IMR-90 (cell line): ENCODE data around the gene GAL3ST2. TPM values are rescaled to one million over a fixed set of nuclear protein-coding genes. Genes with fewer than 3 reads are reported as not detected.

Source experiments
- ATAC-seq: fragments of 200-7000 bp; cut with Tn5 transposase; 2 replicates; pipeline ENCODE4 v1.9.1; 2020; ENCODE audit warnings: low read depth, mild to moderate bottlenecking, moderate library complexity
- BruUV-seq: library from RNA; stranded (reverse); fragments of 400-500 nt; replicated peaks from 2 replicates; lab custom pipeline; 2021; lab: Mats Ljungman, UMichigan
- CTCF ChIA-PET: fragments of 300-600 bp; formaldehyde crosslinking; extraction: SDS; loops from one replicate; lab custom pipeline; 2021; ENCODE audit warnings: antibody characterized with exemption; lab: Yijun Ruan, JAX
- POLR2A ChIA-PET: fragments of 300-600 bp; sonication (Branson Sonifier 250); formaldehyde crosslinking; loops from one replicate; lab custom pipeline; 2022; ENCODE audit warnings: antibody characterized with exemption; ENCODE audit not compliant: unreplicated experiment; lab: Charles Lee
- DNase-seq: peaks from one replicate; pipeline ENCODE4 v3.0.0; 2013
- H2AFZ ChIP-seq: replicated peaks from 2 replicates; pipeline ENCODE3; 2013; ENCODE audit warnings: low read length, mild to moderate bottlenecking; ENCODE audit not compliant: poor library complexity
- H2AK5ac ChIP-seq: 2 replicates; pipeline ENCODE4 v1.6.1; 2013; ENCODE audit warnings: low read depth, low read length, inconsistent platforms
- H2AK9ac ChIP-seq: replicated peaks from 2 replicates; pipeline ENCODE3; 2013; ENCODE audit warnings: mild to moderate bottlenecking, low read depth, low read length, moderate library complexity; ENCODE audit not compliant: poor library complexity
- H2BK120ac ChIP-seq: 2 replicates; pipeline ENCODE4 v1.6.1; 2013; ENCODE audit warnings: low read depth, low read length, inconsistent platforms
- H2BK15ac ChIP-seq: 3 replicates; pipeline ENCODE4 v1.6.1; 2013; ENCODE audit warnings: low read depth, low read length, inconsistent platforms
- H2BK20ac ChIP-seq: 2 replicates; pipeline ENCODE4 v1.6.1; 2013; ENCODE audit warnings: low read depth, mild to moderate bottlenecking, inconsistent platforms, low read length, moderate library complexity
- H2BK5ac ChIP-seq: 2 replicates; pipeline ENCODE4 v1.6.1; 2013; ENCODE audit warnings: mild to moderate bottlenecking, low read depth, low read length, inconsistent platforms; ENCODE audit not compliant: poor library complexity, severe bottlenecking
- H3K14ac ChIP-seq: replicated peaks from 2 replicates; pipeline ENCODE4 v1.6.1; 2013; ENCODE audit warnings: low read depth, low read length, inconsistent platforms
- H3K18ac ChIP-seq: 2 replicates; pipeline ENCODE4 v1.6.1; 2013; ENCODE audit warnings: low read depth, low read length, control low read depth
- H3K23ac ChIP-seq: 2 replicates; pipeline ENCODE4 v1.6.1; 2013; ENCODE audit warnings: low read depth, low read length, inconsistent platforms
- H3K27ac ChIP-seq: 2 replicates; pipeline ENCODE4 v1.5.1; 2013; ENCODE audit warnings: mild to moderate bottlenecking, control low read depth, low read length; ENCODE audit not compliant: insufficient read depth
- H3K27me3 ChIP-seq: 2 replicates; pipeline ENCODE4 v1.6.1; 2013; ENCODE audit warnings: low read length; ENCODE audit not compliant: control insufficient read depth, insufficient read depth
- H3K36me3 ChIP-seq: 2 replicates; pipeline ENCODE4 v1.6.1; 2013; ENCODE audit warnings: low read length, mixed read lengths; ENCODE audit not compliant: control insufficient read depth, insufficient read depth
- H3K4ac ChIP-seq: 2 replicates; pipeline ENCODE4 v1.6.1; 2013; ENCODE audit warnings: low read depth, low read length, inconsistent platforms
- H3K4me1 ChIP-seq: 2 replicates; pipeline ENCODE4 v1.6.1; 2013; ENCODE audit warnings: low read length, mixed read lengths; ENCODE audit not compliant: control insufficient read depth, insufficient read depth
- H3K4me2 ChIP-seq: 2 replicates; pipeline ENCODE4 v1.6.1; 2013; ENCODE audit warnings: low read depth, mild to moderate bottlenecking, control low read depth, low read length, moderate library complexity
- H3K4me3 ChIP-seq: 2 replicates; pipeline ENCODE4 v1.5.1; 2013; ENCODE audit warnings: low read depth, mild to moderate bottlenecking, control low read depth, low read length, moderate library complexity; ENCODE audit not compliant: insufficient read depth
- H3K56ac ChIP-seq: 2 replicates; pipeline ENCODE4 v1.6.1; 2013; ENCODE audit warnings: low read length, inconsistent platforms; ENCODE audit not compliant: insufficient read depth; ENCODE audit errors: extremely low read depth
- H3K79me1 ChIP-seq, 2 experiments: 2 replicates each; pipeline ENCODE4 v1.6.1; 2013; ENCODE audit warnings: low read length in 2 of 2, inconsistent platforms in 1 of 2, low read depth in 1 of 2
- H3K9ac ChIP-seq: 2 replicates; pipeline ENCODE4 v1.6.1; 2013; ENCODE audit warnings: low read depth, low read length, control low read depth
- H3K9me1 ChIP-seq: 2 replicates; pipeline ENCODE4 v1.6.1; 2013; ENCODE audit warnings: low read length, inconsistent platforms; ENCODE audit not compliant: insufficient read depth
- H3K9me3 ChIP-seq: 2 replicates; pipeline ENCODE4 v1.6.1; 2013; ENCODE audit warnings: low read length; ENCODE audit not compliant: control insufficient read depth, insufficient read depth
- H4K20me1 ChIP-seq: 2 replicates; pipeline ENCODE4 v1.6.1; 2013; ENCODE audit warnings: low read length, inconsistent platforms; ENCODE audit not compliant: insufficient read depth
- H4K5ac ChIP-seq: 2 replicates; pipeline ENCODE4 v1.6.1; 2013; ENCODE audit warnings: mild to moderate bottlenecking, low read depth, low read length, control low read depth
- H4K8ac ChIP-seq, 2 experiments: 2 replicates each; pipeline ENCODE4 v1.6.1; 2013; ENCODE audit warnings: low read depth in 2 of 2, low read length in 2 of 2, control low read depth in 1 of 2, inconsistent platforms in 1 of 2
- H4K91ac ChIP-seq: 2 replicates; pipeline ENCODE4 v1.6.1; 2013; ENCODE audit warnings: low read depth, low read length, inconsistent platforms; ENCODE audit not compliant: insufficient read depth
- BHLHE40 ChIP-seq: fragments of 150-350 bp; IDR thresholded peaks from 2 replicates; pipeline ENCODE4 v1.6.1; 2016; ENCODE audit warnings: mild to moderate bottlenecking, low read depth, low read length
- CEBPB ChIP-seq: IDR thresholded peaks from 2 replicates; pipeline ENCODE4 v1.6.1; 2012; ENCODE audit warnings: low read depth, low read length, improper control_type of control experiment
- CHD1 ChIP-seq: IDR thresholded peaks from 2 replicates; pipeline ENCODE4 v1.6.1; 2012; ENCODE audit warnings: low read depth, low read length, improper control_type of control experiment
- FOS ChIP-seq: fragments of 150-350 bp; IDR thresholded peaks from 2 replicates; pipeline ENCODE4 v1.6.1; 2016; ENCODE audit warnings: low read depth, low read length
- MAFK ChIP-seq: IDR thresholded peaks from 2 replicates; pipeline ENCODE4 v1.6.1; 2012; ENCODE audit warnings: low read depth, low read length, improper control_type of control experiment
- MAZ ChIP-seq: IDR thresholded peaks from 2 replicates; pipeline ENCODE4 v1.6.1; 2012; ENCODE audit warnings: low read depth, mild to moderate bottlenecking, low read length, improper control_type of control experiment, moderate library complexity, borderline replicate concordance
- MXI1 ChIP-seq: IDR thresholded peaks from 2 replicates; pipeline ENCODE4 v1.6.1; 2012; ENCODE audit warnings: low read depth, mild to moderate bottlenecking, low read length, moderate library complexity, borderline replicate concordance
- NFE2L2 ChIP-seq: fragments of 150-350 bp; IDR thresholded peaks from 2 replicates; pipeline ENCODE4 v1.6.1; 2016; ENCODE audit warnings: low read depth, mild to moderate bottlenecking, low read length
- POLR2A ChIP-seq: IDR thresholded peaks from 2 replicates; pipeline ENCODE4 v1.6.1; 2012; ENCODE audit warnings: mild to moderate bottlenecking, low read depth, low read length
- RAD21 ChIP-seq: IDR thresholded peaks from 2 replicates; pipeline ENCODE4 v1.6.1; 2012; ENCODE audit warnings: low read length, improper control_type of control experiment
- RCOR1 ChIP-seq: IDR thresholded peaks from 2 replicates; pipeline ENCODE4 v1.6.1; 2012; ENCODE audit warnings: mild to moderate bottlenecking, low read length, improper control_type of control experiment; ENCODE audit not compliant: insufficient replicate concordance
- RFX5 ChIP-seq: IDR thresholded peaks from 2 replicates; pipeline ENCODE4 v1.8.0; 2012; ENCODE audit warnings: low read depth, mild to moderate bottlenecking, low read length, moderate library complexity
- SMC3 ChIP-seq: fragments of 150-350 bp; IDR thresholded peaks from 2 replicates; pipeline ENCODE4 v1.6.1; 2016; ENCODE audit warnings: low read depth, mild to moderate bottlenecking, antibody characterized with exemption, low read length, moderate library complexity
- WGBS, 2 experiments: methylation state at CpG; one replicate each; pipeline versions ENCODE4 v1.1.5 to v1.1.7; 2013; ENCODE audit warnings: missing lambda C conversion rate in 2 of 2; ENCODE audit not compliant: insufficient read length in 1 of 2; ENCODE audit errors: extremely low coverage in 2 of 2; 5-methylcytosine and 5-hydroxymethylcytosine counted together
- dilution Hi-C: fragments of 300-500 bp; cut with HindIII; formaldehyde crosslinking; loops from one replicate; pipeline ENCODE4 v1.14.3; 2018; ENCODE audit warnings: low sequenced_read_pairs; ENCODE audit not compliant: unreplicated experiment
- in situ Hi-C: fragments of 300-500 bp; cut with MboI; formaldehyde crosslinking; loops from 3 replicates; pipeline ENCODE4 v1.14.3; 2019; ENCODE audit warnings: low sequenced_read_pairs, inconsistent platforms, mixed read lengths
- intact Hi-C: fragments of 100-400 bp; cut with micrococcal nuclease; formaldehyde crosslinking; loops from 2 replicates; pipeline ENCODE4 v1.10.0; 2022
- polyA plus RNA-seq, 3 experiments: library from polyadenylated mRNA; depleted of rRNA; stranded (reverse); fragments of >200 nt; gene quantifications; 2 replicates each; pipeline ENCODE4 v1.2.3, GENCODE V29; 2012; ENCODE audit warnings: low replicate concordance in 1 of 3
- total RNA-seq: library from RNA; depleted of rRNA; stranded (reverse); fragments of >200 nt; gene quantifications from 2 replicates; pipeline ENCODE4 v1.2.3, GENCODE V29; 2012
- TF ChIP-seq, protein P1 (sequence below): fragments of 150-350 bp; IDR thresholded peaks from 2 replicates; pipeline ENCODE4 v1.6.1; 2017; ENCODE audit warnings: mild to moderate bottlenecking, antibody characterized with exemption, low read length, low read depth
- TF ChIP-seq, protein P2 (sequence below): conservative IDR thresholded peaks from 2 replicates; pipeline ENCODE4 v1.5.1; 2012; ENCODE audit warnings: mild to moderate bottlenecking, low read depth, low read length, improper control_type of control experiment

The GAL3ST2 gene
- total and polyA plus RNA-seq, 2 of the 4 experiments (the other 2 are of a cell fraction), result 0.07 TPM; not detected in 1

DNA sequence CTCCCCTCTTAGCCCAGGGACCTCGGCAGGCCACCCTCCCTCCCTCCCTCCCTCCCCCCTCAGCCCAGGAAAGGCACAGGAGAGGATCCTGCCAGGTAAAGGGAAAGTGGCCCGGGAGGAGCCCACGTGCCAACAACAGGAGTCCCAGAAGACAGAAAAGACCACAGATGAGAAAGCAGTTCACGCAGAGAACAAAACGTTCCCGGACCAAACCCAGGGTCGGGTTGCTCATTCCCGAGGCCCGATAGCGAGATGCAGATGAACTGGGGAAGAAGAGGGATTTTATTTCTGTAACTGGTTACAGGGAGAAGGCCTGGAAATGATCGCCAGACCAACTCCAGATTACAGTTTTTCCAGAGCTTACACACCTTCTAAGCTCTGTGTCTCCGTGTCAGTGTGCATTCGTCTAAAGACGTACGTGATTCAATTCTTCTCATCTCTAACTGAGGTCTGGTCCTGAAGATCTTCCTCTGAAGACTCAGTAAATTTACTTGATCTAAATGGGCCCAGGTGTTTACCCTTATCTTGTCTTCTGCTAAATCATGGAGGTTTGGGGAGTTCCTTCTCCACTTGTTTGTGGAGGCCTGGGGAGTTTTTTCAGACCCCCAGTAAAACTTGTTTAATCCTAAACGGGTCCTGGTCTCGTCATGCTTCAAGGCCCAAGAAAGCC is 31.6 kb downstream of the GAL3ST2 start:
- Histone ChIP-seq H4K91ac (no peak overlapping the region), H2BK5ac (no peak overlapping the region), H2AK5ac (no peak overlapping the region), H3K14ac (no peak overlapping the region), H2AK9ac (no peak overlapping the region), H3K4me3 (no peak overlapping the region), H3K4me2 (no peak overlapping the region), H2BK15ac (no peak overlapping the region), H3K23ac (no peak overlapping the region), H4K8ac (no peak overlapping the region), H3K79me1 (no peaks in the 10 kb centered on the region), H3K9ac (no peak overlapping the region), H4K20me1 (no peaks in the 10 kb centered on the region), H3K18ac (no peak overlapping the region), H3K27ac (no peak overlapping the region), H3K9me3 (no peaks in the 10 kb centered on the region), H3K27me3 (peaks cover 29% of the 10 kb centered on the region), H2BK120ac (no peak overlapping the region), H3K9me1 (no peaks in the 10 kb centered on the region), H2AFZ (no peak overlapping the region), H4K5ac (no peak overlapping the region), H3K4me1 (peaks cover 6% of the 10 kb centered on the region; the same call in 1 of the 2 replicates), H3K56ac (no peak overlapping the region), H3K4ac (no peak overlapping the region), H2BK20ac (no peak overlapping the region), H3K36me3 (no peaks in the 10 kb centered on the region)
- no peak for DNase-seq
- ChIA-PET CTCF (no interaction called here), POLR2A (no interaction called here)
- intact Hi-C loops (no loop called here), dilution Hi-C loops (no loop called here), in situ Hi-C loops (no loop called here)
- 88% methylated on average over 4 of the region's 17 CpGs; no CpG with 5 or more reads in 1 of the 2 experiments for WGBS, 2 experiments
- ATAC-seq, result no peak
- BruUV-seq, result no TSS peak
- TF ChIP-seq NFE2L2, result no peak
- no peak for TF ChIP-seq CHD1
- TF ChIP-seq FOS, result no peak
- no peak for TF ChIP-seq MXI1
- TF ChIP-seq, protein P1, sequence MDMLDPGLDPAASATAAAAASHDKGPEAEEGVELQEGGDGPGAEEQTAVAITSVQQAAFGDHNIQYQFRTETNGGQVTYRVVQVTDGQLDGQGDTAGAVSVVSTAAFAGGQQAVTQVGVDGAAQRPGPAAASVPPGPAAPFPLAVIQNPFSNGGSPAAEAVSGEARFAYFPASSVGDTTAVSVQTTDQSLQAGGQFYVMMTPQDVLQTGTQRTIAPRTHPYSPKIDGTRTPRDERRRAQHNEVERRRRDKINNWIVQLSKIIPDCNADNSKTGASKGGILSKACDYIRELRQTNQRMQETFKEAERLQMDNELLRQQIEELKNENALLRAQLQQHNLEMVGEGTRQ, result no peak
- no peak for TF ChIP-seq MAFK
- TF ChIP-seq RFX5, result no peak
- TF ChIP-seq, protein P2, sequence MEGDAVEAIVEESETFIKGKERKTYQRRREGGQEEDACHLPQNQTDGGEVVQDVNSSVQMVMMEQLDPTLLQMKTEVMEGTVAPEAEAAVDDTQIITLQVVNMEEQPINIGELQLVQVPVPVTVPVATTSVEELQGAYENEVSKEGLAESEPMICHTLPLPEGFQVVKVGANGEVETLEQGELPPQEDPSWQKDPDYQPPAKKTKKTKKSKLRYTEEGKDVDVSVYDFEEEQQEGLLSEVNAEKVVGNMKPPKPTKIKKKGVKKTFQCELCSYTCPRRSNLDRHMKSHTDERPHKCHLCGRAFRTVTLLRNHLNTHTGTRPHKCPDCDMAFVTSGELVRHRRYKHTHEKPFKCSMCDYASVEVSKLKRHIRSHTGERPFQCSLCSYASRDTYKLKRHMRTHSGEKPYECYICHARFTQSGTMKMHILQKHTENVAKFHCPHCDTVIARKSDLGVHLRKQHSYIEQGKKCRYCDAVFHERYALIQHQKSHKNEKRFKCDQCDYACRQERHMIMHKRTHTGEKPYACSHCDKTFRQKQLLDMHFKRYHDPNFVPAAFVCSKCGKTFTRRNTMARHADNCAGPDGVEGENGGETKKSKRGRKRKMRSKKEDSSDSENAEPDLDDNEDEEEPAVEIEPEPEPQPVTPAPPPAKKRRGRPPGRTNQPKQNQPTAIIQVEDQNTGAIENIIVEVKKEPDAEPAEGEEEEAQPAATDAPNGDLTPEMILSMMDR, result no peak
- no peak for TF ChIP-seq POLR2A
- TF ChIP-seq RCOR1, result no peak
- no peak for TF ChIP-seq SMC3
- no peak for TF ChIP-seq MAZ
- TF ChIP-seq CEBPB, result no peak
- TF ChIP-seq RAD21, result no peak
- TF ChIP-seq BHLHE40, result no peak
